Fibroblast of skin of right quadriceps (primary cell): ENCODE data around the gene MTOR.
A peak's percentile ranks its signal among the peaks of the same experiment; 100 is the strongest.
"Not testable (repeated sequence)": the region's sequence is repeated elsewhere in the genome, so short reads cannot be mapped to it uniquely, and the experiment has no call there.

Experiments
- DNase-seq: peaks from one replicate; pipeline ENCODE4 v3.0.0-alpha.2; 2013

MTOR gene

GRCh38 chr1:11144570-11145256 lies 117.6 kb downstream of the MTOR start:
- DNase-seq: no peak

- no peak for DNase-seq
These were observed 118.4 kb downstream of the MTOR start for GRCh38 chr1:11143907-11144306.

GRCh38 chr1:11143401-11143800 lies 119.0 kb downstream of the MTOR start:
- no peak for DNase-seq

GRCh38 chr1:11142618-11143391 lies 119.5 kb downstream of the MTOR start:
- DNase-seq: no peak

- peak; percentile 52 for DNase-seq
These were observed 123.4 kb downstream of the MTOR start for GRCh38 chr1:11138952-11139351.

GRCh38 chr1:11138029-11138428 lies 124.3 kb downstream of the MTOR start:
- DNase-seq: no peak

- DNase-seq: no peak
These were observed 127.5 kb downstream of the MTOR start for GRCh38 chr1:11134898-11135266.

DNA sequence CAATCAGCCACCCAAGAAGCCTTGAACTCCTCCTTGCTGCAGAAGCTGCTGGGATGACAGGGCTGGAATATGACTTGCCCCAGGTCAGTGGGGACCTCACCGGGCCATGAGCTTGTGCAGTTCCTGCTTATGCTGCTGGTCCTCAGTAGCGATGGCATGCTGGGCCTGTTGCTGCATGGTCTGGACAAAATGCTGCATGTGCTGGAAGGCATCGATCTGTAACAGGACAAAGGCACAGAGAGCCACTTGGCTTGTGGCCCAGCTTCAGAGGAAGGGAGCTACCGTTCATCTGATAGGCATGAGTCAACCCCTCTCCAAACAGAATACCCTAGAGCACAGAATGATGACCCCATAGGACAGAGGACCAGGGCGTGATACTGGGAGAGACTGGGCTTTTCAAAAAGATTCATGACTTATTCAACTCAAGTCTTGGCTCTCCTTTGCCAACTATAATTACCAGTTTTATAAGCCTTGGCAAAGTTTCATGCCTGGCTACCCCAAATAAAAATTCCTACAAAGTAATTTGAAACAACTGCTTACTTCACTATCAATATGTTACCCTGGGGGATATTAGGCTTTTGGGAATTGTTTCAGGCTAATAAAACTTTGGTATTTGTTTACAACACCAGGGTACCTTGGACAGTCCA lies 128.0 kb downstream of the MTOR start:
- DNase-seq: peak; percentile 33

- DNase-seq: no peak
These were observed 129.6 kb downstream of the MTOR start for GRCh38 chr1:11132563-11133293.

- no peak for DNase-seq
These were observed 130.5 kb downstream of the MTOR start for GRCh38 chr1:11131816-11132215.

- DNase-seq: no peak
These were observed 131.9 kb downstream of the MTOR start for GRCh38 chr1:11130406-11130805.

DNA sequence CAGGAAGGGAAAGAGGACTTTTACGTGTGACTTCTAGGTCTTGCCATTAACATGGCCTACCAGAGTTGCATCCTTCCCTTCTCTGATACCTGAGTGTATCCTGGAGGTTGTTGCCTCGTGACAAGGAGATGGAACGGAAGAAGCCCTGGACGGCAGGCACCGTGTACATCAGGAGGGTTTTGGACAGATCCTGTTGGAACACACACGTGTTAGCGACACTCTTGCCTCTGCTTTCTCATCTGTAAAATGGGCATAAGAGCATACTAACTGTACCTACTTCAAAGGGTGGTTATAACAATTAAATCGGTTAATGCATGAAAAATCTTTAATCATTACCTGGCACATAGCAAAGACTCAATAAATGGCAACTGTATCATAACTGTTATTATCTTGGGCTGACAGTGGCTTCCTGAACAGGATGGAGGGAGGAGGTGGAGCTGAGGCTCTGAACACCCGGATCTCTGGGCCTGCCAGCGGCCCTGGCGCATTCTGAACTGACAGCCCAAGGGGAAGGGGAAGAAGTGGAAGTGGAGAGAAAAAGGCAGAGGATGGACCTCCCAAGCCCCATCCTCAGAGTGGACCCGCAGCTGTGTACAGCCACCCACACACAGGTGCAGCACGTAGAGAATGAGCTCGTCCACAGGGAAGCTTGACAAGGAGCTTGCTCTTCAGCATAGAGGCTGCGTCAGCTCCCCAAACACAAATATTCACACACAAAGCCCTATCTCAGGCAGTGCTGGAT lies 132.5 kb downstream of the MTOR start:
- no peak for DNase-seq

- DNase-seq: no peak
These were observed 135.8 kb downstream of the MTOR start for GRCh38 chr1:11126569-11126968.

DNA sequence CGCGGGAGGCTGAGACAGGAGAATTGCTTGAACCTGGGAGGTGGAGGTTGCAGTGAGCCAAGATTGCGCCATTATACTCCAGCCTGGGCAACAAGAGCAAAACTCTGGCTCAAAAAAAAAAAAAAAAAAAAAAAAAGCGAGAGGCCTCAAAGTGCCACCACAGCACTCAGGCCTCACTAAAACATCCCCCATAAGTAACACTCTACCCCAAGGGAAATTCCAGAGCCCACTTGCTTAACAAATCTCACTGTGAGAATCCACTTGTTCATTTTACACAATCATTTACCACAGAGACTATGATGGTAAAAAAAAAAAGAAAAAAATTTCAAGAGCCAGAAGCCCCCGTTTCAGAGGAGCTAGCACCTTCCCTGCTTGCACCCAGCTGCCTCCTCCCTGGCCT lies 136.4 kb downstream of the MTOR start:
- DNase-seq: no peak

- no peak for DNase-seq
These were observed 137.4 kb downstream of the MTOR start for GRCh38 chr1:11124965-11125364.

- no peak for DNase-seq
These were observed 146.0 kb downstream of the MTOR start for GRCh38 chr1:11116318-11116717.

DNA sequence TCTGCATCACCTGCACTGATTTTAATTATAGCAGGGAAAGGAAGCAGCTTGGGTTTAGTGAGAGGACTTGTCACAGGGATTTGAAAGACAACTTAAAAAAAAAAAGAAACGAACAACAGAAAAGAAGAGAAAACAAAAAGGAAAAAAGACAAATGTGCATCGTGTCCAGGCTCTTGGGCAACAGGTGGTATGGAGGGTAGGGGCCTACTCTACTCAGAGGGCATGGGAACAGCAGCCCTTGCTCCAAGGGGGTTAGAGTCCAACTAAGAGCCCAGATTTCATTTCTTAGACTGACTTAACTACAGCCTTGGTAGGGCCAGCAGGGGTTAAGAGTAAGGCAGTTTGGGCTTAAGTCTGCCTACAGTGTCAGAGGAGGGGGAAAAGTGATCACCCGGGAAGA lies 147.4 kb downstream of the MTOR start:
- no peak for DNase-seq

- DNase-seq: no peak
These were observed 153.1 kb downstream of the MTOR start for GRCh38 chr1:11109047-11109760.

- DNase-seq: no peak
These were observed 154.8 kb downstream of the MTOR start for GRCh38 chr1:11107599-11107998.

DNA sequence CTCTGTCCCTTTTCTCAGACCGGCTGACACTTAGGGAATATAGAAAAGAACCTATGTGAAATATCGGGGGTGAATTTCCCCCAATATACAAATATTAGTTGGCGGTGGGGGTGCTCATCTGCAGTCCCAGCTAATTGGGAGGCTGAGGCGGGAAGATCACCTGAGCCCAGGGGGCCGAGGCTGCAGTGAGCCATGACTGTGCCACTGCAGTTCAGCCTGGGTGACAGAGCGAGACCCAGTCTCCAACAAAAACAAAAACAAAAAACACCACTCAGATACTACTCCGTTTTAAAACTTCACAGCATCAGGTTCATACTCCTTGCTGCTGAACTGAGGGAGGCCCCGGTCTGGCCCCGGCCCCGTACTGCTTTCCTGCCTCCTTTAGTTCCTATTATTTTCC lies 156.8 kb downstream of the MTOR start:
- no peak for DNase-seq

GRCh38 chr1:11101347-11101746 lies 161.0 kb downstream of the MTOR start:
- DNase-seq: no peak

DNA sequence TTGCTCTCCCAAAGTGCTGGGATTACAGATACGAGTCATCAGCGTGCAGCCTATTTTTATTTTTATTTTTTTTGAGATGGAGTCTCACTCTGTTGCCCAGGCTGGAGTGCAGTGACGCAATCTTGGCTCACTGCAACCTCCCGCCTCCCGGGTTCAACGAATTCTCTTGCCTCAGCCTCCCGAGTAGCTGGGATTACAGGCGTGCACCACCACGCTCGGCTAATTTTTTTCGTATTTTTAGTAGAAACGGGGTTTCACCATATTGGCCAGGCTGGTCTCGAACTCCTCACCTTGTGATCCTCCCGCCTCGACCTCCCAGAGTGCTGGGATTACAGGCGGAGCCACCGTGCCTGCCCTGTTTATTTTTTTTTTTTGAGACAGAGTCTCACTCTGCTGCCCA lies 161.5 kb downstream of the MTOR start:
- DNase-seq: not testable (repeated sequence)
